ENCODE results near the gene ZNF507. TPM values are rescaled to one million over a fixed set of nuclear protein-coding genes. Genes with fewer than 3 reads are reported as not detected.
A peak's percentile ranks its signal among the peaks of the same experiment; 100 is the strongest.

ZNF507 gene
- total and polyA plus RNA-seq, 4 donors: 4.0 to 29.8 (median 9.8) TPM

DNA sequence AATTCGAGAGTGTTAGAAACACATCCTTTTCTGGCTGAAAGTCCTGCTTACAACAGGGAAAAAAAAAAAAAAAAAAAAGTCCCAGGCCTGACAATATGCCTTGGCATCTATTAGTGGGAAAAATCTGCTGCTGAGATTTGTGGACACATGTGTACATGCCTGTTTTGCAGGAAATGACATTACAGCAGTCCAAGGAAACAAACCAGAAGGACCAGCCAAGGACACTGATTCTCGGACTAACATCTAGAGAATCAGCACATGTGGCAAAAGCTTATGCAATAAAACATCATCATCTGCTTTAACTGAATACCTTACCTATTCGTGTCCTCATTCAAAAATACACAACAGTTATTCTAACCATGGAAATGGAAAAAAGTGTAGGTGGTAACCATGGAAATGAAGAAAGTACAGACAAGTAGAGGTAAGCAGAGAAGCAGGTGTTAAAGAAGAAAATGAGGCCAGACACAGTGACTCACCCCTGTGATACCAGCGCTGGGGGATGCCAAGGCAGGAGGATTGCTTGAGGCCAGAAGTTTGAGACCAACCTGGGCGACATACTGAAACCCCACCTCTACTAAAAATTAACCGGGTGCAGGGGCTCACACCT is 50.7 kb downstream of the ZNF507 start:
- Histone ChIP-seq H3K9ac (ENCODE audit: insufficient read depth in 1 of 2, low read length in 2 of 2) (no peak overlapping the region), H3K9me3 (ENCODE audit: control insufficient read depth in 4 of 4, insufficient read depth in 3 of 4, low read length in 3 of 4) (no peaks in the 10 kb centered on the region), H3K27me3 (ENCODE audit: control insufficient read depth in 3 of 3, insufficient read depth in 3 of 3, low read length in 2 of 3) (no peaks in the 10 kb centered on the region), H3K27ac (ENCODE audit: low read depth in 1 of 2, low read length in 1 of 2) (no peak overlapping the region), H3K4me1 (ENCODE audit: control insufficient read depth in 5 of 5, insufficient read depth in 5 of 5, low read length in 5 of 5) (no peaks in the 10 kb centered on the region), H3K36me3 (ENCODE audit: control insufficient read depth in 4 of 4, insufficient read depth in 4 of 4, low read length in 4 of 4) (peaks cover 0 to 1% (median 0%) of the 10 kb centered on the region in 4 donors), H3K4me3 (no peak overlapping the region)
- DNase-seq (no peak), ATAC-seq (ENCODE audit: insufficient read depth, low FRiP score) (no peak)
- TF ChIP-seq, protein P1, sequence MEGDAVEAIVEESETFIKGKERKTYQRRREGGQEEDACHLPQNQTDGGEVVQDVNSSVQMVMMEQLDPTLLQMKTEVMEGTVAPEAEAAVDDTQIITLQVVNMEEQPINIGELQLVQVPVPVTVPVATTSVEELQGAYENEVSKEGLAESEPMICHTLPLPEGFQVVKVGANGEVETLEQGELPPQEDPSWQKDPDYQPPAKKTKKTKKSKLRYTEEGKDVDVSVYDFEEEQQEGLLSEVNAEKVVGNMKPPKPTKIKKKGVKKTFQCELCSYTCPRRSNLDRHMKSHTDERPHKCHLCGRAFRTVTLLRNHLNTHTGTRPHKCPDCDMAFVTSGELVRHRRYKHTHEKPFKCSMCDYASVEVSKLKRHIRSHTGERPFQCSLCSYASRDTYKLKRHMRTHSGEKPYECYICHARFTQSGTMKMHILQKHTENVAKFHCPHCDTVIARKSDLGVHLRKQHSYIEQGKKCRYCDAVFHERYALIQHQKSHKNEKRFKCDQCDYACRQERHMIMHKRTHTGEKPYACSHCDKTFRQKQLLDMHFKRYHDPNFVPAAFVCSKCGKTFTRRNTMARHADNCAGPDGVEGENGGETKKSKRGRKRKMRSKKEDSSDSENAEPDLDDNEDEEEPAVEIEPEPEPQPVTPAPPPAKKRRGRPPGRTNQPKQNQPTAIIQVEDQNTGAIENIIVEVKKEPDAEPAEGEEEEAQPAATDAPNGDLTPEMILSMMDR (IDR thresholded peaks at IDR 0.05; ENCODE audit: control extremely low read depth, extremely low read depth): no peak
- WGBS, 2 donors: 90 to 91% methylated on average over 6 of the region's 6 CpGs

DNA sequence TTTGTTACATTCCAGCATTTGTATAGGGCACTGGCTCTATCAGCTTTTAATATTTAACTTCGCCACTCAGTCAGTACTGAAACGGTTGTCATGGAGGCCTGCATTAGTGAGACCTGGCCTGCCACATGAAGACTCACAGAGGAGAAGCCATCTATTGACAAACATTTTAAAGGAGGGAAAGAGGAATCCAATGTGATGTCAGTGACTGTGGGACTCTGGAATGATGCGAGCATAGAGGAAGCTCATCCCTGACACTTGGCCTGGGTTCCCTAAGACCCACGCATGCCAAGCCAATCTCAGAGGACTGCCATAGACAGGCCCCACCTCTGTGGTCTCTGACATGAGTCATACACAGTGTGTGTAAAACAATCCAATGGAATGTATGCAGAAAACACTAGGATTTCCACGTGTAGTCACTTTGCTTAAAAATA is 52.3 kb downstream of the ZNF507 start:
- no peaks in the 10 kb centered on the region for H3K4me1 ChIP-seq (ENCODE audit: control insufficient read depth in 5 of 5, insufficient read depth in 5 of 5, low read length in 5 of 5)
- ATAC-seq (ENCODE audit: insufficient read depth, low FRiP score) (no peak), DNase-seq (peak in 1 of 3 donors; percentile 17)
- no peaks in the 10 kb centered on the region for H3K9me3 ChIP-seq (ENCODE audit: control insufficient read depth in 4 of 4, insufficient read depth in 3 of 4, low read length in 3 of 4)
- H3K36me3 ChIP-seq (ENCODE audit: control insufficient read depth in 4 of 4, insufficient read depth in 4 of 4, low read length in 4 of 4): peaks cover 0 to 1% (median 0%) of the 10 kb centered on the region in 4 donors
- no peaks in the 10 kb centered on the region for H3K27me3 ChIP-seq (ENCODE audit: control insufficient read depth in 3 of 3, insufficient read depth in 3 of 3, low read length in 2 of 3)
- no peak overlapping the region for H3K27ac ChIP-seq (ENCODE audit: low read depth in 1 of 2, low read length in 1 of 2)
- WGBS, 2 donors: 85 to 86% methylated on average over 5 of the region's 5 CpGs
- H3K9ac ChIP-seq (ENCODE audit: insufficient read depth in 1 of 2, low read length in 2 of 2): no peak overlapping the region
- H3K4me3 ChIP-seq: no peak overlapping the region
- TF ChIP-seq, protein P1 (IDR thresholded peaks at IDR 0.05; ENCODE audit: control extremely low read depth, extremely low read depth): no peak

DNA sequence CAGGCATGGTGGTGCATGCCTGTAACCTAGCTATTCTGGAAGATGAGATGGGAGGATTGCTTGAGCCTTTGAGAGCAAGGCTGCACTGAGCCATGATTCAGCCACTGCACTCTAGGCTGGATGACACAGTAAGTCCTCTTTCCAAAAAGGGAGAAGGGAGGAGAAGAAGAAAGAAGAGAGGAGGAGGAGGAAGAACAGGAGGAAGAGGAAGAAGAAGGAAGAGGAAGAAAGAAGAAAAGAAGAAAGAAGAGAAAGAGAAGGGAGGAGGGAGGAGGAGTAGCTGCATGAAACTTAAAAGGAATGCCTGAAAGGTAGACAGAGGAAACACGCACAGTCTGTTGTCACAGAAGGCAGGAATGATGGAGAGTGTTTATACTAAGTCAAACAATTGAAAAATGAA is 56.6 kb downstream of the ZNF507 start:
- Histone ChIP-seq H3K9ac (ENCODE audit: insufficient read depth in 1 of 2, low read length in 2 of 2) (no peak overlapping the region), H3K9me3 (ENCODE audit: control insufficient read depth in 4 of 4, insufficient read depth in 3 of 4, low read length in 3 of 4) (no peaks in the 10 kb centered on the region), H3K27me3 (ENCODE audit: control insufficient read depth in 3 of 3, insufficient read depth in 3 of 3, low read length in 2 of 3) (no peaks in the 10 kb centered on the region), H3K4me1 (ENCODE audit: control insufficient read depth in 5 of 5, insufficient read depth in 5 of 5, low read length in 5 of 5) (peaks cover 0 to 23% (median 7%) of the 10 kb centered on the region in 5 donors), H3K4me3 (no peak overlapping the region), H3K36me3 (ENCODE audit: control insufficient read depth in 4 of 4, insufficient read depth in 4 of 4, low read length in 4 of 4) (no peaks in the 10 kb centered on the region), H3K27ac (ENCODE audit: low read depth in 1 of 2, low read length in 1 of 2) (no peak overlapping the region)
- TF ChIP-seq, protein P1 (IDR thresholded peaks at IDR 0.05; ENCODE audit: control extremely low read depth, extremely low read depth): no peak
- no peak for DNase-seq
- 96% methylated on average over 1 of the region's 1 CpG for WGBS, 2 donors
- no peak for ATAC-seq (ENCODE audit: insufficient read depth, low FRiP score)

Data from lung (tissue), 12 donors.